GM06990 (cell line): ENCODE measurements around the gene HOXB9.

Source experiments
- DNase-seq: peaks from one replicate; pipeline ENCODE4 v3.0.0-alpha.2; 2011; ENCODE audit not compliant: insufficient read length; ENCODE audit errors: extremely low read depth
- H3K27me3 ChIP-seq: replicated peaks from 2 replicates; pipeline ENCODE4 v1.6.0; 2011; ENCODE audit warnings: low read length; ENCODE audit not compliant: control insufficient read depth, insufficient read depth
- H3K36me3 ChIP-seq: 2 replicates; pipeline ENCODE4 v1.5.1; 2011; ENCODE audit warnings: low read length; ENCODE audit not compliant: control insufficient read depth, insufficient read depth
- H3K4me3 ChIP-seq: replicated peaks from 2 replicates; pipeline ENCODE4 v1.5.1; 2011; ENCODE audit warnings: low read depth, mild to moderate bottlenecking, control low read depth, low read length
- TF ChIP-seq, protein P1 (sequence below): IDR thresholded peaks from 2 replicates; pipeline ENCODE4 v1.5.1; 2011; ENCODE audit warnings: low read length, control low read depth, mild to moderate bottlenecking, inconsistent platforms; ENCODE audit not compliant: insufficient read depth, poor library complexity, severe bottlenecking

Gene HOXB9

DNA sequence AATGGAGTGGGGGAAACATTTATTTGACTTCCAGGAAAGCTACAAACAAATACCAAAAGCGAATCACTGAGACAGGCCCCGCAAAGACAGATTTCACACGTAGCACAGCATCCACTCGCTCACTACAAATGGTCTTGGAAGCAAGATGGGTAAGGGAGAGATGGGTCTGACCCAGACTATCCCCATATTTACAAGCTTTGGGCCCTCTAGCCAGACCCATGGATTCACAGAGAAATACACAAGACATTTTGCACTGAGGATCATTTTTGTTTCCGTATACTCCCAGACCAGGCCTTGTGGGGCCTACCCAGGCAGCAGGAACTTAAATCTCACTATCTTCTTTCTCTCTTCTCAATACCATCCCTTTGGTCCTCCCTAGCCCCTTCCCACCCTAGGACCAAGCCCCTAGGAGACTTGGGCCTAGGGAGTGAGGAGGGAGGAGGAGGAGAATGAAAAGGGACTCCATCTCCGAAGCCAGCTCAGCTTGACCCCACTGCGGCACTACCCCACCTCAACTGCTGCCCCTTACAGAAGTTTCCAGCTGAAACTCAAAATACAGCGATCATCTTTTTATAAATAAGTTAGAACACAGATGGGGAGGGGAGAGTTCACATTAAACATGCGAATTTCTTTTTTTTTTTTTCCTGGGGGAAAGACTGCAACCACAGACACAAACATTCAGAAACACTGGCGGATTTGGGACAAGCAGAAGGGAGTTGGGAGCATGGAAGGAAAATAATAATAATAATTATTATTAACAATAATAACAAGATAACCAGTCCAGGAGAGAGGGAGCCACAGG, 34.7 kb downstream of the HOXB9 start:
- DNase-seq, result no peak
- no peaks in the 10 kb centered on the region; the same call in 1 of the 2 replicates for H3K36me3 ChIP-seq
- H3K4me3 ChIP-seq, result no peak overlapping the region
- H3K27me3 ChIP-seq, result no peaks in the 10 kb centered on the region
- TF ChIP-seq, protein P1, sequence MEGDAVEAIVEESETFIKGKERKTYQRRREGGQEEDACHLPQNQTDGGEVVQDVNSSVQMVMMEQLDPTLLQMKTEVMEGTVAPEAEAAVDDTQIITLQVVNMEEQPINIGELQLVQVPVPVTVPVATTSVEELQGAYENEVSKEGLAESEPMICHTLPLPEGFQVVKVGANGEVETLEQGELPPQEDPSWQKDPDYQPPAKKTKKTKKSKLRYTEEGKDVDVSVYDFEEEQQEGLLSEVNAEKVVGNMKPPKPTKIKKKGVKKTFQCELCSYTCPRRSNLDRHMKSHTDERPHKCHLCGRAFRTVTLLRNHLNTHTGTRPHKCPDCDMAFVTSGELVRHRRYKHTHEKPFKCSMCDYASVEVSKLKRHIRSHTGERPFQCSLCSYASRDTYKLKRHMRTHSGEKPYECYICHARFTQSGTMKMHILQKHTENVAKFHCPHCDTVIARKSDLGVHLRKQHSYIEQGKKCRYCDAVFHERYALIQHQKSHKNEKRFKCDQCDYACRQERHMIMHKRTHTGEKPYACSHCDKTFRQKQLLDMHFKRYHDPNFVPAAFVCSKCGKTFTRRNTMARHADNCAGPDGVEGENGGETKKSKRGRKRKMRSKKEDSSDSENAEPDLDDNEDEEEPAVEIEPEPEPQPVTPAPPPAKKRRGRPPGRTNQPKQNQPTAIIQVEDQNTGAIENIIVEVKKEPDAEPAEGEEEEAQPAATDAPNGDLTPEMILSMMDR, result no peak

DNA sequence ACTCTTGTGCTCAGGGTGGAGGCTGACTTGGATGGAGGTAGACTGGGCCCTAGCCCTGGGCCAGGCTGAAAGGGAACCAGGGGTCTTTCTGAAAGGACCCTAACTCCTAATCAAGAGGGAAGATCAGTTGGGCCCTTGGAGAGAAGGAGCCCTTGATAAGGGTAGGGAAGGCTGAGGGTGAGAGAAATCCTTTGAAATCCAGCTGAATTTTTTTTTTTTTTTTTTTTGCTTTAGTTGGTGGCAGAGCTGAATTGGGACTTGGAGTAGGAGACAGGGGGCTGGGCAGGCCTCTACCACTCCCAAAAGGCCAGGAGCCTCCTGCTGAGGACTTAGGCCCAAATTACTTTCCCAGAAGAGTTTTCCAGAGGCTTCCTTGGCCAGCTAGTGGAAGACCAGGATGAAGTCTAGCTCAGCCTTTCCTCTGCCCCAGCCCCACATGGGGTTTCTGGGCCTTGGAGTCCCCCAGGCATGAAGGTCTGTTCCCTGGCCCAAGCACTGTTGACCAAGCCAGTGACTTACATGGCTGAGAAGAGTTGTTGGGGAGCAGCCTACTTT, 35.5 kb downstream of the HOXB9 start:
- H3K36me3 ChIP-seq, result no peaks in the 10 kb centered on the region
- H3K27me3 ChIP-seq, result no peaks in the 10 kb centered on the region
- H3K4me3 ChIP-seq, result no peak overlapping the region
- DNase-seq, result no peak
- TF ChIP-seq, protein P1, result no peak

DNA sequence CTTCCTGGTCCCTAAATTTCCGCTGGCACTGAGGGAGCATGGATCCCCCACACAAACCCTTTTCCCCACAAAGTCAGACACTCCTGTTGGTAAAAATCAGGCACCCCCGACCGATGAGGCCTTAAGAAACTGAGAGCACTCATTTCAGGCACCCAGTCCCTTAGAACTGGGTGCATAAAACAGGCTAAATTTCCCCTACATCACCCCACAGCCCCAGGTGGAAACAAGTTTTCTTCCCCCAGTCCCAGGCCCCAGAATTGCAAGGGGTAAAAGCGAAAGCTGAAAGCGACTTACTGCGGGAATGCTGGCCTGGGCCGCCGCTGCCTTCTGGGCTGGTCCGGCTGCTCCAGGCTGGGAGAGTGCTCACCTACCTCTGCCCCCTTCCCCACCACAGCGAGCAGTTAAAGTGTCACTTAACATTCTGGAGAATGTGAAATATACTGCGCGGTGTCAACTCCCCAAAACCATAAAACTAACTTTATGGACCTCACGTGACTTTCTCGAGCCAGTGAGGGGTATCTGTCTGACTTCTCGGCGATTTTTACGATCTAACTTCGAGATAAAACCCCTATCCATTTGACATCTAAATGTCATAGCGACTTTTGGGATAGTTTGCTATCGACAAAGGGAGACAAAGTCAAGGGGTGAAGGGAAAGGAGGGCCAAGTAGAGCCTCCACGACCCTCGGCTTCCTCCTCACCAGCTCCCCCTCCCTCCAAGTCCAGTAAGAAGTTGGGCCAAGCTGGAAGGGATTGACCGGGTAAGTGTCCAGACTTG, 36.1 kb downstream of the HOXB9 start, which contains the start of gene HOXB3:
HOXB3 (minus strand) TSS at position 411 of the 776 bp plus-strand sequence. CDS start 37,767 bp downstream, outside the sequence.
- no peak for DNase-seq
- no peaks in the 10 kb centered on the region for H3K27me3 ChIP-seq
- H3K36me3 ChIP-seq, result no peaks in the 10 kb centered on the region
- TF ChIP-seq, protein P1, result no peak
- H3K4me3 ChIP-seq, result no peak within 1 kb of the TSS

DNA sequence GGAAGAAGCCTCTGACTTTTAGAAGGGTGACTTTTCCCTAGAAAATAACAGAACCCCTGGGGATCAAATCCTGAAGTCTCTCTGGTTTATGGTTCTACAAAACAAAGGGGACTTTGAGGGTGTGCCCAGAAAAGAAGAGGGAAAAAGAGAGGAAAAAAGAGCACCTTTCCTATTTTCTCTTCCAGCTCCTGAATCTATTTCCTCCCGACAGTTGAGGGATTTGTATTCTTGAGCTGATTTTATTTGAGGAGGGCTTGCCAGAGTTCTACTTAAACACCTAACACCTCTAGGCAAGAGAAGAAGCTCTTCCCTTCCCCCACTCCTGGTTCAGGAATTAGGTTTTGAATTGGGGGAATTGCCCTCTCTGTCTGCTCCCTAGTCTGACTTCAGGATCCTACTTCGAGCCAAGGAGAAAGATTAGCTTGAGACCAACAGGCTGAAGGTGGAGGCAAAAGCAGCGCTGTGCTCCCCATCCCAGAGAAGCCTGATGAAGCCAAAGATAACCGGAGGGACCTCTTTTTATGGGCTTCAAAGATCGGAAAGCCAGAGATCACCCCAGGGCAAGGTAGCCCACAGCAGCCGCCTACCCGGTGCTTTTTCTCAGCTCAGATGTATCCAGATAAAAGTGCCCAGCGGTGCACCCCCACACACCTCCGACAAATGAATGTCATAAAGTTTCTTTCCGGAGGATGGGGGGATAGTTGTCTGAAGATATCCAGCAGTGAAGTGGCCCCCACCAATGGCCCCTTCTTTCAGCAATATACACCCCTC, 36.9 kb downstream of the HOXB9 start:
- DNase-seq, result no peak
- TF ChIP-seq, protein P1, result no peak
- no peaks in the 10 kb centered on the region for H3K36me3 ChIP-seq
- no peaks in the 10 kb centered on the region for H3K27me3 ChIP-seq
- no peak overlapping the region for H3K4me3 ChIP-seq

DNA sequence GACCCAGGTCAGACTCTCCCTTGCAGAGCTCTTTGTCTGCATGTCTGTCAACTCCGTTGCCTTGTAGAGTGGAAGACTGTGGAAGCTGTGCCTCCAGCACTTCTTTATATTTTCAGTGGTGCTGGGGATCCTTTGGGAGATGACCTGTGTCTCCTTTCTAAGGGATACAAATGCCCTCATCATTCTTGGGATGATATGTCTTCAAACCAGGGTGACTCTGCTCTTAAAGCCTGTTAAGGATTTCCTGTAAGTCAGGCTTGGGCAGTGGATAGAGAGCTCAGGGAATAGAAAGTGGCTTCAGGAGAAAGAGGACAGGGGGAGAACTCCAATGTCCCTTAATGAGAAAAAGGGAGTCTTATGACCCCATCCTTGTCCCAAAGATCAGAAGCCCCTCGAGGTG, 37.6 kb downstream of the HOXB9 start:
- TF ChIP-seq, protein P1, result no peak
- Histone ChIP-seq H3K27me3 (no peaks in the 10 kb centered on the region), H3K4me3 (no peak overlapping the region), H3K36me3 (no peaks in the 10 kb centered on the region)
- no peak for DNase-seq
